SK-N-SH (cell line): ENCODE data around the gene EPB41L1.

Experiments used
- CTCF ChIP-seq: fragments of 200-600 bp; sonication (generic); IDR thresholded peaks from 2 replicates; pipeline ENCODE4 v1.6.1; 2017; ENCODE audit warnings: antibody characterized with exemption, mild to moderate bottlenecking, moderate library complexity
- MXI1 ChIP-seq: IDR thresholded peaks from 2 replicates; pipeline ENCODE4 v1.6.1; 2012; ENCODE audit warnings: mild to moderate bottlenecking, low read depth, low read length, improper control_type of control experiment
- NFIC ChIP-seq: IDR thresholded peaks from 2 replicates; pipeline ENCODE4 v1.4.0; 2012; ENCODE audit warnings: borderline replicate concordance
- NRF1 ChIP-seq: IDR thresholded peaks from 2 replicates; pipeline ENCODE4 v1.6.1; 2012; ENCODE audit warnings: low read depth, mild to moderate bottlenecking, low read length
- POLR2AphosphoS5 ChIP-seq: IDR thresholded peaks from 2 replicates; pipeline ENCODE4 v1.6.1; 2012; ENCODE audit warnings: low read depth, low read length
- RFX5 ChIP-seq: IDR thresholded peaks from 2 replicates; pipeline ENCODE4 v1.6.1; 2012; ENCODE audit warnings: mild to moderate bottlenecking, improper control_type of control experiment, low read length
- SIN3A ChIP-seq: IDR thresholded peaks from 2 replicates; pipeline ENCODE4 v1.6.1; 2012; ENCODE audit warnings: low read depth, mild to moderate bottlenecking, low read length, moderate library complexity, borderline replicate concordance
- TCF12 ChIP-seq: IDR thresholded peaks from 2 replicates; pipeline ENCODE4 v1.4.0; 2012
- YY1 ChIP-seq: IDR thresholded peaks from 2 replicates; pipeline ENCODE4 v1.4.0; 2012; ENCODE audit warnings: low read depth, mild to moderate bottlenecking

- TF ChIP-seq POLR2AphosphoS5 (no peak), TCF12 (no peak), RFX5 (no peak), NFIC (no peak), SIN3A (no peak), CTCF (no peak), NRF1 (no peak), YY1 (no peak), MXI1 (no peak)
Observed at GRCh38 chr20:36145877-36146707, 8.4 kb upstream of the EPB41L1 start.
